LoVo (cell line): Measurements from ENCODE around the gene ATP6V0A1.

Experiments used
- DNase-seq: peaks from one replicate; pipeline ENCODE4 v3.0.0-alpha.2; 2016; ENCODE audit warnings: low spot score

Gene ATP6V0A1

DNA sequence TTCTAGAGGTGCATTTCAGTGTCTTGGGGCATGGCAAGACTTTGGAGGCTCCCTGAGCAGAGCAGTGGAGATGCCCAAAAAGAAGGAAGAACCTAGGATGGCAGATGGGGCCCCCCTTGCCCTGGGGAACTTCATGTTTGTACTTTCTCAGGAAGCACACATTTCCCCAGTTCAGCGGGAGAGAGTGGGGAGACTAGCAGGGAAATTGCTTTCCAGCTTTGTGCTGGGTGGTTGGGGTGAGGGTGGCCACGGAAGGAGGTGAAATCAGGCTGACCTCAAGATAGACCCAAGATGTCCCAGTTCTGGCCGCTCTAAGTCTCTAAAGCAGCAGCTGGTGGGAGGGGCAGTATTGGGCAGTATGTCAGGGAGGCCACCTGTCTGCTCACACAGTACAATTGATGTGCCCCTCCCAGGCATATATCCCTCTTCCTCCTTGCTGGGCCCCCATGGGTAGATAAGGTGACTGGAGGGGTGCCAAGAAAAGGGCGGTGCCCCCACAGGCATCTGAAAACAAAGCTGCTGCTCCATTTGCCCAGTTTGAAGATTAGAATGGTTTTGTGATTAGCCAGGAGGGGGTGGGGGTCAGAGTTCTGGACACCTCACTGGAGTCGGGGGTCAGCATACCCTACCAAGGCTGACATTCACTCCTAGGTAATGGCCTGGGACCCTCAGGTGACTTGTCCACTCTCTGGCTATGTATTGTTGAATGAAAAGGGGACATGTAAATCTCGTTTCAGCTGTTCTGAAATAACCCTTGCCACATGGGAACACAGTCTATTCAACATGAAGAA, 60.3 kb downstream of the ATP6V0A1 start:
- peak; percentile 66 for DNase-seq

DNA sequence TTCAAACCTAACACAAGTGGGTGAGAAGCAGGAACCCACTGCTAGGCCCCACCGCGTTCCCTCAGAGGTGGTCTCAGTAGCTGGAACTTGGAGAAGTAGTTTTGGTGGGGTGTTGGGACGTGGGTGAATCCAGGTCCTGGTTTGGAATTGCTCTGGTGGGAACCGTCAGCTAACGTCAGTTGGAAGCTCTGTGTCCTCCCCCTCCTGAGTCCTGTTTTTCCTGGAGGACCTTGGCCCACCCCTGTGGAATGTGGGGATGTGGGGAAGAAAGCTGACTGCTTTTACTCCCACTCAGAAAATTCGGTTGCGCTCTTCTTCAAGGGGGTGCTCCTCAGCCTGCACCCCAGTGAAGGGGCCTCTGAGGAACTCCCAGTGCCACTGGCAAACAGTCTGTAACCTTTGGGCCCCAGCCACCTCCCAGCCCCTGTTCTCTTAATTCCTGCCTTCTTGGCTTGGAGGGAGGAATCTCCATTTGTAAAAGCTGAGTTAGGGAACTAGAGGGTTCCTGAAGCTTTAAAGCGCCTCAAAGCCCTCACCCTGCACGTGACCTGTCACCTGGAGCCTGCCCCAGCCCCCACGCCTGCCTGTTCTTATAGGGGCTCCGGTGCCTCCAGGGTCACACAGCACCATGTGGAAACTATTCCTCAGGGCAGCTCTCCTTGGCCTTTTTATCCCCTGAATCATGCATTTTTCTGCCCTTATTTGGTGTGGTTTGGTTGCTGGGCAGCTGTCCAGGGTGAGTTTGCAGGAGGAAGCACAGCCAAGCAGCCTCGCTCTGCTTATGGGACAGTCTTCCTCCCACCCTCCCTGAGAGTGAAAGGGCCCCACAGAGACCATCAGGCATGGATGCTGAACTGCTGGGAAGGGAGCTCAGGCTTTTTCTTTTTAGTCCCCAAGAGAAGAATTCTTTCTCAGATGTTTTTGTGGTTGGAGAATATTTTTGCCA, 61.1 kb downstream of the ATP6V0A1 start:
- DNase-seq = peak; percentile 54

DNA sequence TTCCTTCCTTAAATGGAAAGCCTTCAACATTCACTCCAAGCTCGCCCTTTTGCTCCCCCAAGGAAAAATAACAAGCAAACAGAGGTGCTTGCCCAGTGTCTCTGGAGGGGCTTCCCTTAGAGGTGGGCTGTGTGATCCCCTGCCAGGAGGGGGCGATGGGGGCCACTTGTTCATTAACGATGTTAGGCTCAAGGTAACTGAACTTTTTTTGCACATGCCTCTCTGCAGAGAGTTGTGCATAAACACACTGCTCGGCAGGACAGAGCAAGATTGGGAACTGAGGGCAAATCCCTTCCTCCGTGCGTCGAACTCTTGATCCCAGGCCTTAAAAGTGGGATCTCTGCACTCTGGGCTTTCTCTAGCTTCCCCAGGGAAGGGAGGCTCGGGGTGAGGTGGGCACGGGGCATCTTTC, 61.9 kb downstream of the ATP6V0A1 start:
- DNase-seq = no peak

DNA sequence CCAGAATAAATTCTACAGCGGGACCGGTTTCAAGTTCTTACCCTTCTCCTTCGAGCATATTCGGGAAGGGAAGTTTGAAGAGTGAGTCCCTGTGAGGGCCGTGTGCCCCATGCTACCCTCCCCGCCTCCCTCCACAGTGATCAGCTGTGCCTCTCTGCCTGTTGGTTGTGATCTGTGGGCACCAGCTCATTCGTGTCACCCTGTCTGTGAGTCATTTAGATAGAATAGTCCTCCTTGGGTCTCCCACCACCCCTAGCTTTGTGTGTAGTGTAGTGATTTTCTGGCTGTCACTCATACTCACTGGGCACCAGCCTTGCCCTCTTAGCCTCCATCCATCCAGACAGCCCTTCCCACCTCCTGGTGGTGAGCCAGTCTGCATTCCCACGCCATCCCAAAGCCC, 62.4 kb downstream of the ATP6V0A1 start:
- no peak for DNase-seq

DNA sequence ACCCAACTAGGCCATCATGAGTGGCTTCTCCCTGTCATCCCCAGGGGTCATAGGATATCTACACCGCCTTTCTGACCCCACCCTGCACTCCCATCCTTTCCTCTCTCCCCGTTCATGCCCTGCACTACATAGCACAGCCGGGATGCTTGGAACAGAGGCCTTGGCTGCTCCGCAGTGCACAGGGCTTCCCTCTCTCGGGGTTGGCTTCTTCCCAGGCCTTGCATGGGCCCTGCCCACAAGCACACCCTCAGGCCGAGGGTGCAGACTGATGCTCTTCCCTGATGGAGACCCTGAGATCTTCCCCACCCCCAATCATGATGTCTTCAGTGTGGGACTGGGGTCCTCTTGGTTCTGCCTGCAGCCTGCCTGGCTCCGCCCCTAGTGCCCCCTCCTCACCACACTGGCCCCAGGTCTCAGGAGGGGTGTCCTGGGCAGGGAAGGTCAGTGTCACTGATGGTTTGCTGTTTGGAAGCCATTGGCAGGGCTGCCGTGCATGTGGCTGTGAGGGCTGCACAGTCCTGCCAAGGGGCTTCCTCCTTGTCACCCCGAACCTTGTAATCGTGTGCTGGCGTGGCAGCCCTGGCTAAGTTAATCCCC, 63.1 kb downstream of the ATP6V0A1 start:
- DNase-seq = no peak

DNA sequence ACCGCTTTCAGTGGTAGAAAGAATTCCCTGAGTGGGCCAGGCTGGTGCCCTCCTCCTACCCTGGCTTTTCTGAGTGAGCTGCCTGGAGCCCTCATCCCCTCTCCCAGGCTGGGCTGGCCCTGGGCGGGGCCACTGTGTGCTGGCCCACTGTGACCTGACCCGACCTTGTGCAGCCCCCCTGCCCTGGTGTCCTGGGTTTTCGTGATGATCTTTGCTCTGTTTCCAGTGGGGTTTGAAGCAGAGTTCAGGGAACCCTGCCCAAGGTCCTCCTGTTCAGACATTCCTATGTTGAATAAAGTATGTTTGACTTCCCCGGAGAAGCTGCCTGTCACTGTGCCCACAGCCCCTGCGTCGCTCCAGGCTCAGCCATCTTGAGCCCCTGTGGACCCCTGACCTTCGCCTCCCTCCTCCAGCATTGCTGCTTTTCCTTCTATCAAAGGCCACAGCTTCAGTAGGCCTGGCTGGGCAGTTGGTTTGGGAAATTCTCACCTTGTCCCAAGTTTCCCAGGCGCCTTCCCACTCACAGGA, 63.6 kb downstream of the ATP6V0A1 start:
- DNase-seq = no peak

DNA sequence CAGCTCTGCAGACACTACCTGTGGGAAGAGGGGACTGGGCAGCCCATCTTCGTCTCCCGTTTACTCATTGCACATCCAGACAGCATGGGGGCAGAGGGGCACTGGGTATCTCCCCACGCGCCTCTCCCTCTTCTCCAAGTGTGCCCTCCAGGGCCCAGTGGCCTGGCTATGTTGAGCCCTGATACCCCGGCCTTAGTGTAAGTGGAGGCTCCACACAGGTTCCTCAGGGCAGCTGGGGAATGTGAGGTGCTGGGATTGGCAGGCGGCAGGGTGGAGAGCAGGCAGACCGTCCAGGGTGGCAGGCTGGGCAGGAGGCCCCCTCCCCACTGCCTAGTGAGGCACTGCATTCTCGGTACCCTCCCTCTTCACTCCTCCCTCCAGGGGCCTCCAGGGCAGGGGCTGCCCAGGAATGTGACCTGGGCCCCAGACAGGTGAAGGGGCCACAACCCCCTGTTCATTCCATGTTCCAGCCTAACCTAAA, 64.2 kb downstream of the ATP6V0A1 start:
- DNase-seq = no peak

DNA sequence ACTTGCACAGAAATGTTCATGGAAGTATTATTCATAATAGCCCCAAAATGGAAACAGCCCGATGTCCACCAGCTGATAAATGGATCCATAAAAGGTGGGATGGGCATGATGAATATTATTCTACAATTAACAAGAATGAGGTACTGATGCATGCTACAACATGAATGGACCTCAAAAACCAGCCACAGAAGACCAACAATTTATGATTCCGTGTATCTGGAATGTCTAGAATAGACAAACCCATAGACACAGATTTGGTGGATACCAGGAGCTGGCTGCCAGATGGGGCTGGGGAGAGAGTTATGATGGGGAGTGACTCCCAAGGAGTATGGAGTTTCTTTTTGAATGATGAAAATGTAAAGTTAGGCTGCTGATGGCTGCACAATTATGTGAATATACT, 66.5 kb downstream of the ATP6V0A1 start:
- no peak for DNase-seq

DNA sequence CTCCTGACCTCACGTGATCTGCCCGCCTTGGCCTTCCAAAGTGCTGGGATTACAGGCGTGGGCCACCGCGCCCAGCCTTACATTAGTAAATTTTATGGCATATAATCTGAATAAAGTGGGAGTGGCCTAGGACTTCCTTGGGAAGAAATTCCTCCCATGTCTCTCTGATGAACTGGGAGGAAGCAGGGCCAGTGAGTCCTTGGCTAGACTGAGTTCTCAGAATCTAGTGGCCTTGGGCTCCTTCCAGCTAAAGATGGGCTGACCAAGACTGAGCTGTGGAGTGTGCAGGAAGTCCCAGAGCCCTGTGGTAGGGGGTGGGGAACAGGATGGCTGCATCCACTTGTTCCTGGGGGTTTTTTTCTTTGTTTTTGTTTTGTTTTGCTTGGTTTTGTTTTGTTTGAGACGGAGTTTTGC, 67.4 kb downstream of the ATP6V0A1 start:
- DNase-seq = no peak

DNA sequence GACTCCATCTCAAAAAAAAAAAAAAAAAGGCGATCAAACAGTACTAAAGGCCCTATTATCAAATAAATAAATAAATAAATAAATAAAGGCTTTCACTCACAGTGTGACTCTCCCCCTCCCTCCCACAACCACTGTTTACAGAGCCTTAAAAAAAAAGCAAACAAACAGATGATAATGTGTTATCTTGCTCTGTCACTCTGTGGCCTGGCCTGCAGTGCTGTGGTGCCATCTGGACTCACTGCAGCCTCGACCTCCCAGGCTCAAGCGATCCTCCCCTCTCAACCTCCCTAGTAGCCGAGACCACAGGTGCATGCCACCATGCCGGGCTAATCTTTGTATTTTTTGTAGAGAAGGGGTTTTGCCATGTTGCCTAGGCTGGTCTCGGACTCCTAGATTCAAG, 69.3 kb downstream of the ATP6V0A1 start:
- no peak for DNase-seq

DNA sequence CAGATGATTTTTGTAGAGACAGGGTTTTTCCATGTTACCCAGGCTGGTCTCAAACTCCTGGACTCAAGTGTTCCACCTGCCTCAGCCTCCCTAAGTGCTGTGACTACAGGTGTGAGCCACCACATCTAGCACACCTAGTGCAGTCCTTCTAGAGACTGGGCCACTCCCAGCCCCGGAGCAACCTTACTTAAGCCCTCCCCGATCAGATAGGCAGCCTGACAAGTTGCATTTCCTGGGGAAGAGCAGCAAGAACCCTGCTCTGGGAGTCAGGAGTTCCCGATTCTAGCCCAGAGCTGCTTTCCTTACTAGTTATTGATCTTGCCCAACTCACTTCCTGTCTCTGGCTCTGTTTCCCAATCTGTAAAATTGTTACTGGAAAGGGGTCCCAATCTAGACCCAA, 70.4 kb downstream of the ATP6V0A1 start:
- DNase-seq = no peak

DNA sequence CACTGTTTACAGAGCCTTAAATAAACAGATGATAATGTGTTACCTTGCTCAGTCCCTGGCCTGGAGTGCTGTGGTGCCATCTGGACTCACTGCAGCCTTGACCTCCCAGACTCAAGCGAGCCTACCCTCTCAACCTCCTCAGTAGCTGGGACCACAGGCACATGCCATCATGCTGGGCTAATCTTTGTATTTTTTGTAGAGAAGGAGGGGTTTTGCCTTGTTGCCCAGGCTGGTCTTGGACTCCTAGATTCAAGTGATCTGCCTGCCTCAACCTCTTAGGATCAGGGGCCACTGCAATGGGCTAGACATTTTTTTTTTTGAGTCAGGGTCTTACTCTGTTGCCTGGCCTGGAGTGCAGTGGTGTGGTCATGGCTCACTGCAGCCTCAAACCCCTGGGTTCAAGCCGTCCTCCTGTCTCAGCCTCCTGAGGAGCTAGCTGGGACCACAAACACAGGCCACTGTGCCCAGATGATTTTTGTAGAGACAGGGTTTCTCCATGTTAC, 72.3 kb downstream of the ATP6V0A1 start:
- DNase-seq = no peak

DNA sequence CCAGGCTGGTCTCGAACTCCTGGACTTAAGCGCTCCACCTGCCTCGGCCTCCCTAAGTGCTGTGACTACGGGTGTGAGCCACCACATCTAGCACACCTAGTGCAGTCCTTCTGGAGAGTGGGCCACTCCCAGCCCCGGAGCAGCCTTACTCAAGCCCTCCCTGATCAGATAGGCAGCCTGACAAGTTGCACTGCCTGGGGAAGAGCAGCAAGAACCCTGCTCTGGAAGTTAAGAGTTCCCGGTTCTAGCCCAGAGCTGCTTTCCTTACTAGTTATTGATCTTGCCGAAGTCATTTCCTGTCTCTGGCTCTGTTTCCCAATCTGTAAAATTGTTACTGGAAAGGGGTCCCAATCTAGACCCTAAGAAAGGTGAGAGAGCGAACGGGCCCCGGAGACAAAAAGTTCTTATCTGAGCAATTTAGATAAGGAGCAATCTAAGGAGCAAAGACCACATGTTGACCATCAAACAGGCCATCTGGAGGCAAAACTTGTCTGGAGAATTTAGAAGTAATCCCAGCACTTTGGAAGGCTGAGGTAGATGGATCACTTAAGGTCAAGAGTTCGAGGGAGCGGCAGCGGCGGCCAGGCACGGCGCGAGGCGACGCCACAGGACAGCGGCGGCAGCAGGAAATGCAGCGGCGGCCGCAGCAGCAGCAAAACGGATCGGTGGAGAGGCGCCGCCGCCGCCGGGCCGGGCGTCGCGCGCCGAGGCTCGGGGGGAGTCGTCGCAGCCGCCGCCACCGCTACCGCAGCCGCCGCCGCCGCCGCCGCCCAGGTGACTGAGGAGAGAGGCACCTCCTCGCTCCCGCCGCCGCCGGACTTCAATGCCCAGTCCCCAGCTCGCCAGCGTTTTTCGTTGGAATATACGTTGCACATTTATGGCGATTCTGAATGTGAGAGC, 73.0 kb downstream of the ATP6V0A1 start:
- DNase-seq = peak; percentile 77

DNA sequence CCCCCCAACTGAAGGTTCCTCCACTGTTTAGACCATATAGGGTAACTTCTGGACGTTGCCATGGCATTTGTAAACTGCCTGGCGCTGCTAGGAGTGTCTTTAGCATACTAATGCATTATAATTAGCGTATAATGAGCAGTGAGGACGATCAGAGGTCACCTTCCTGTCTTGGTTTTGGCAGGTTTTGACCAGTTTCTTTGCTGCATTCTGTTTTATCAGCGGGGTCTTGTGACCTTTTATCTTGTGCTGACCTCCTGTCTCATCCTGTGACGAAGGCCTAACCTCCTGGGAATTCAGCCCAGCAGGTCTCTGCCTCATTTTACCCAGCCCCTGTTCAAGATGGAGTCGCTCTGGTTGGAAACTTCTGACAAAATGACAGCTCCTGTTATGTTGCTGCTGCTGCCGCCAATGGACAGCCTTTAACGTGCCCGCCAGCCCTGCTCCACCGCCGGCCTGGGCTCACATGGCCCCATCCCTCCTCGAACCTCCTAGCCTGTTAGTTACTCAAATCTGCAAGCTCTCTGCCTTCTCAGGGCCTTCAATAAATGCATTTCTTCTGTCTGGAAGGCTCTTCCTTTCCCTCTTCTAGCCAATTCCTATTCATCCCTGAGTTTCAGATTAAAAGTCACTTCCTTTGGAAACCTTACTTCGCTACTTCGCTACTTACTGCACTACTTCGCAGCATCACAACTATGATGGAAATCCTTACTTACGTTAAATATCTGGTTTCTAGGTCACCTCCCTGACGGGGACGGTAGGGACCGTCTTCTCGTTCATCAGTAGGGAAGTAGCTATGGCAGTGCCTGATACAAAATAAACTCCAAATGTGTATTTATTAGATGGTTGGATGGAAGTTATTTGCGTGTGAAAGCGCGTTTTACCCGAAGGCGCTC, 76.7 kb downstream of the ATP6V0A1 start:
- DNase-seq = no peak

DNA sequence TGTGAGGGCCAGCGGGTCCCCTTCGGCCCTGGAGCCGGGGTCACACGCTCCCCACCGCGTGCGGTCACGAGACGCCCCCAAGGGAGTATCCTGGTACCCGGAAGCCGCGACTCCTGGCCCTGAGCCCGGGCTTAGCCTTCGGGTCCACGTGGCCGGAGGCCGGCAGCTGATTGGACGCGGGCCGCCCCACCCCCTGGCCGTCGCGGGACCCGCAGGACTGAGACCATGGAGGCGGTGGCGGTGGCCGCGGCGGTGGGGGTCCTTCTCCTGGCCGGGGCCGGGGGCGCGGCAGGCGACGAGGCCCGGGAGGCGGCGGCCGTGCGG, 77.3 kb downstream of the ATP6V0A1 start, which contains the start of gene NAGLU:
NAGLU (plus strand) TSS at position 194 of the 324 bp plus-strand sequence; CDS start at position 226, 32 bp downstream.
- DNase-seq = peak; percentile 91

DNA sequence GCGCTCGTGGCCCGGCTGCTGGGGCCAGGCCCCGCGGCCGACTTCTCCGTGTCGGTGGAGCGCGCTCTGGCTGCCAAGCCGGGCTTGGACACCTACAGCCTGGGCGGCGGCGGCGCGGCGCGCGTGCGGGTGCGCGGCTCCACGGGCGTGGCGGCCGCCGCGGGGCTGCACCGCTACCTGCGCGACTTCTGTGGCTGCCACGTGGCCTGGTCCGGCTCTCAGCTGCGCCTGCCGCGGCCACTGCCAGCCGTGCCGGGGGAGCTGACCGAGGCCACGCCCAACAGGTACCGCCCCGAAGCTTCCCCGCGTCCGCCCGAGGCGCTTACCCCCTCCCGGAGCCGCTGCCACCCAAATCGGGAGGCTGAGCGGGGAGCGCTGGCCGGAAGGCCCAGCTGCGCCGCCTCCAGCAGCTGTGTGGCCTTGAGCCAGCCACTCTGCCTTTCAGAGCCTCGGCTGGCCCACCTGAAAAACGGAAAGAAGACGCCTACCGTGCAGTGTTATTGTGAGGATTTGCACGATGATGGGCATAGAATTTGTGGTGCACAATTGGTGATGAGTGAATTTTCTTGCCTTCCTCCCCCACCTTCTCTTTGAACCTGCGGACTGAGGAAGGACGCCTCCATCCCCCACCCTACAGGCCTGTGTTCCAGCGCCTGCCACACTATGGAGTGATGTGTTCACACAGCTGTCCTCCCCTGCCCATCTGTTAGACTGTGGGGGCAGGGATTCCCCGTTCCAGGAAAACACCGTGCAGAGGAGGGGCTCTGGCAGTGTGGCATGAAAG, 77.9 kb downstream of the ATP6V0A1 start:
- DNase-seq = peak; percentile 75

DNA sequence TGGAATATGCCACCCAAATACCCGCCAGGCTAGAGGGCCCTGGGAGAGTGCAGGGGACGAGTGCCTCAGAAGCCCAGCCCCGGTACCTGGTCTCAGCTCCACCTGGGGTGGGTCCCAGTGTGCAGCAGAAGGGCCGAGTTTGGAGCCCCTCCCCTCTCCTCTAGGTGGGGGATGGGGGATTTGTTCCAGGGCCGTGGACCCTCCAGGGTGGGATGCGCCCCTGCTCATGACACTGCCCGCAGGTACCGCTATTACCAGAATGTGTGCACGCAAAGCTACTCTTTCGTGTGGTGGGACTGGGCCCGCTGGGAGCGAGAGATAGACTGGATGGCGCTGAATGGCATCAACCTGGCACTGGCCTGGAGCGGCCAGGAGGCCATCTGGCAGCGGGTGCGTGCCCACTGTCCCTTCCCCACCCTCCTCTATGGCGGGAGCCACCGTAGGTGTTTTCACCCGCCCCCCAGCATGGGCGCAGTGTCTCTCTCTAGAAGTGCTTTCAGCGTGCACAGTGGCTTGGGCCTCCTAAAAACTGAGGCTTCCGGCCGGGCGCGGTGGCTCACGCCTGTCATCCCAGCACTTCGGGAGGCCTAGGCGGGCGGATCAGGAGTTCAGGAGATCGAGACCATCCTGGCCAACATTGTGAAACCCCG, 78.6 kb downstream of the ATP6V0A1 start:
- no peak for DNase-seq

DNA sequence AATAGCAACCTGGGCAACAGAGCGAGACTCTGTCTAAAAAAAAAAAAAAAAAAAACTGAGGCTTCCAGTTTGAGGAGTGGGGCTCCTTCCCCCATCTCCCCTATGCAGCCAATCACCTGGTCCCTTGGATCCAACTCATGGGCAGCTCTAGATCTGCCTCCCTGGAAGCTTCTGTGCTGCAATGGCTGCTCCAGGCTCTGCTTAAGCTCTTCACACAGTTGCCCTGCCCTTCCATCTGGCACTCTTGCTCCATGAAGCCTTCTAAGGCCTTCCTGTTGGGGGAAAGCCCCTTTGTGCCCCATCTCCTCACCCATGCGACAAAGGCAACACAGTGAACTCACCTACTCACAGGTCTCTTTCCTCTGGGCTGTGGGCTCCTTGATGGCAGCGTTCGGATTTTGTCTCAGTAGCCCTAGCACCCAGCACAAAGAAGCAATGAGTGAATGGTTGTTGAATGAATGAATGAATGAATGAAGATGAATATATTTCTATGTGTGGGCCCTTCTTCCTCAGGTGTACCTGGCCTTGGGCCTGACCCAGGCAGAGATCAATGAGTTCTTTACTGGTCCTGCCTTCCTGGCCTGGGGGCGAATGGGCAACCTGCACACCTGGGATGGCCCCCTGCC, 79.3 kb downstream of the ATP6V0A1 start:
- DNase-seq = no peak
